K562 (cell line): Measurements from ENCODE around the gene PRKCB. TPM values are rescaled to one million over a fixed set of nuclear protein-coding genes. Genes with fewer than 3 reads are reported as not detected.

Experiments used
- ARID3A ChIP-seq: IDR thresholded peaks from 2 replicates; pipeline ENCODE4 v1.6.1; 2012; ENCODE audit warnings: low read depth, low read length, improper control_type of control experiment, borderline replicate concordance
- CBFA2T2 ChIP-seq: fragments of 450-650 bp; conservative IDR thresholded peaks from 2 replicates; pipeline ENCODE4 v1.6.1; 2017; ENCODE audit warnings: mild to moderate bottlenecking
- CHD2 ChIP-seq: IDR thresholded peaks from 2 replicates; pipeline ENCODE4 v1.6.1; 2011; ENCODE audit warnings: low read depth, low read length
- CREB3L1 ChIP-seq: fragments of 450-650 bp; IDR thresholded peaks from 2 replicates; pipeline ENCODE4 v1.6.1; 2014; ENCODE audit warnings: low read depth, mild to moderate bottlenecking, moderate library complexity, borderline replicate concordance
- FOSL1 ChIP-seq: fragments of 200-800 bp; sonication (Bioruptor generic); conservative IDR thresholded peaks from 2 replicates; pipeline ENCODE4 v1.6.1; 2016; ENCODE audit warnings: missing genetic modification characterization, missing compliant biosample characterization
- FOXJ3 ChIP-seq: sonication (generic); formaldehyde crosslinking; IDR thresholded peaks from 2 replicates; pipeline ENCODE4 v1.4.0; 2020; ENCODE audit warnings: mild to moderate bottlenecking, missing genetic modification reagents
- GATA2 ChIP-seq: sonication (generic); formaldehyde crosslinking; IDR thresholded peaks from 2 replicates; pipeline ENCODE4 v1.4.0; 2020; ENCODE audit warnings: mild to moderate bottlenecking, missing genetic modification reagents
- NBN ChIP-seq: fragments of 450-650 bp; IDR thresholded peaks from 2 replicates; pipeline ENCODE4 v1.6.1; 2016; ENCODE audit warnings: low read depth, mild to moderate bottlenecking
- NFE2 ChIP-seq: IDR thresholded peaks from 2 replicates; pipeline ENCODE4 v1.6.1; 2014; ENCODE audit warnings: antibody characterized with exemption, low read depth
- NR2C1 ChIP-seq, 2 experiments: fragments of 450-650 bp; IDR thresholded peaks; 2 replicates each; pipeline ENCODE4 v1.6.1; 2017; ENCODE audit warnings: mild to moderate bottlenecking in 2 of 2, antibody characterized with exemption in 1 of 2, inconsistent platforms in 1 of 2, missing compliant biosample characterization in 1 of 2, missing genetic modification characterization in 1 of 2
- NRF1 ChIP-seq, 2 experiments: fragments of 450-650 bp; IDR thresholded peaks in 1 of 2; conservative IDR thresholded peaks in 1 of 2; 2 replicates each; pipeline ENCODE4 v1.6.1; 2014; ENCODE audit warnings: mild to moderate bottlenecking in 2 of 2
- PCBP1 ChIP-seq: fragments of 200-400 bp; formaldehyde crosslinking; IDR thresholded peaks from 2 replicates; pipeline ENCODE4 v1.6.1; 2018; ENCODE audit warnings: mild to moderate bottlenecking, low read depth, low read length; ENCODE audit not compliant: poor library complexity, severe bottlenecking
- PRMT5 ChIP-seq: sonication (generic); formaldehyde crosslinking; IDR thresholded peaks from 2 replicates; pipeline ENCODE4 v1.5.0; 2020; ENCODE audit warnings: missing genetic modification reagents
- PTRF ChIP-seq: fragments of 450-650 bp; IDR thresholded peaks from 2 replicates; pipeline ENCODE4 v1.6.1; 2016; ENCODE audit warnings: mild to moderate bottlenecking, missing genetic modification characterization, missing compliant biosample characterization
- RCOR1 ChIP-seq, 2 experiments: IDR thresholded peaks; 2 replicates each; pipeline ENCODE4 v1.6.1; 2012; ENCODE audit warnings: low read depth in 2 of 2, low read length in 2 of 2, borderline replicate concordance in 1 of 2, improper control_type of control experiment in 1 of 2
- SMAD2 ChIP-seq: fragments of 150-350 bp; IDR thresholded peaks from 2 replicates; pipeline ENCODE4 v1.6.1; 2014; ENCODE audit warnings: low read depth, mild to moderate bottlenecking, low read length
- SRSF9 ChIP-seq: fragments of 200-400 bp; formaldehyde crosslinking; IDR thresholded peaks from 2 replicates; pipeline ENCODE4 v1.6.1; 2017; ENCODE audit warnings: low read depth, low read length, borderline replicate concordance
- TAF15 ChIP-seq: fragments of 200-400 bp; formaldehyde crosslinking; IDR thresholded peaks from 2 replicates; pipeline ENCODE4 v1.6.1; 2017; ENCODE audit warnings: mild to moderate bottlenecking, low read depth, low read length, moderate library complexity
- TRIM28 ChIP-seq: fragments of 450-650 bp; IDR thresholded peaks from 2 replicates; pipeline ENCODE4 v1.6.1; 2017
- XRCC3 ChIP-seq: fragments of 450-650 bp; IDR thresholded peaks from 2 replicates; pipeline ENCODE4 v1.6.1; 2017; ENCODE audit warnings: mild to moderate bottlenecking, moderate library complexity
- XRCC4 ChIP-seq: IDR thresholded peaks from one replicate; pipeline ENCODE4 v1.6.1; 2011; ENCODE audit not compliant: insufficient read depth, insufficient read length; ENCODE audit errors: extremely low read depth
- ZBTB26 ChIP-seq: fragments of 450-650 bp; formaldehyde crosslinking; IDR thresholded peaks from 2 replicates; pipeline ENCODE4 v1.4.0; 2022; ENCODE audit warnings: missing genetic modification characterization
- ZNF408 ChIP-seq: fragments of 250-450 bp; sonication (Bioruptor Pico); IDR thresholded peaks from 2 replicates; pipeline ENCODE4 v1.4.0; 2020; ENCODE audit warnings: low read depth, mild to moderate bottlenecking, moderate library complexity
- polyA plus RNA-seq, 8 experiments: library from polyadenylated mRNA; depleted of rRNA in 4 of 8; stranded (reverse) in 5 of 8; unstranded in 3 of 8; fragments of >200 nt; fragmentation: Nextera tagmentation in 2 of 8; fragmentation: Illumina TruSeq in 1 of 8; extraction: Ambion mirVana in 2 of 8; extraction: Trizol in 1 of 8; gene quantifications; 2 replicates each; pipeline versions ENCODE4 v1.2.1 to v1.2.3, GENCODE V29; 2011 to 2014; ENCODE audit warnings: inconsistent platforms in 1 of 8, missing spikeins in 1 of 8
- total RNA-seq, 7 experiments: library from RNA; depleted of rRNA in 6 of 7; stranded (reverse); fragments of >200 nt in 6 of 7; fragmentation: Illumina TruSeq in 2 of 7; extraction: Trizol in 2 of 7; gene quantifications; 2 replicates each; pipeline versions ENCODE4 v1.2.1 to v1.2.3, GENCODE V29; 2011 to 2021; ENCODE audit warnings: low replicate concordance in 1 of 7

PRKCB gene
- total and polyA plus RNA-seq, 9 of the 15 experiments (the other 6 are each of a cell fraction or from before 2014, with no cell fraction given): 49.9 to 276 (median 148) TPM

- TF ChIP-seq ZBTB26 (CRISPR knock-in tag) (no peak), TAF15 (no peak), NBN (peak; percentile 97; the same call in 1 of the 2 replicates), CHD2 (no peak), XRCC3 (no peak), NFE2 (peak; percentile 79), CBFA2T2 (peak; percentile 96), SMAD2 (no peak), RCOR1 (IDR thresholded peaks at IDR 0.05; ENCODE audit: borderline replicate concordance in 1 of 2, low read depth in 2 of 2, low read length in 2 of 2) (peak; percentile 60 to 95), PCBP1 (no peak), FOSL1 (tag) (peak; percentile 78; the same call in 1 of the 2 replicates), NR2C1 (IDR thresholded peaks at IDR 0.05) (peak; percentile 37; the same call in 1 of the 2 replicates), NR2C1 (tag; IDR thresholded peaks at IDR 0.05) (no peak), FOXJ3 (CRISPR knock-in tag) (no peak), CREB3L1 (peak; percentile 46; the same call in 1 of the 2 replicates), XRCC4 (no peak), PTRF (tag) (no peak), SRSF9 (no peak), ARID3A (peak; percentile 87; the same call in 1 of the 2 replicates), NRF1 (conservative IDR thresholded peaks at IDR 0.05 in 1 of 2, IDR thresholded peaks at IDR 0.05 in 1 of 2) (no peak), TRIM28 (peak; percentile 59; the same call in 1 of the 2 replicates), GATA2 (CRISPR knock-in tag) (peak; percentile 85), PRMT5 (CRISPR knock-in tag) (no peak), ZNF408 (CRISPR knock-in tag) (no peak)
Observed at GRCh38 chr16:24135624-24136565, 300.1 kb downstream of the PRKCB start (continued).
